Hematopoietic multipotent progenitor cell treated with erythropoietin and hydrocortisone succinate and interleukin-3 and kit ligand, for 15 days (in vitro differentiated cells): Measurements from ENCODE around the gene SETD1A.

Experiments used
- DNase-seq: peaks from one replicate; pipeline ENCODE4 v3.0.0-alpha.2; 2015; ENCODE audit warnings: low spot score

The SETD1A gene

GRCh38 chr16:30982548-30983288 is 25.2 kb downstream of the SETD1A start:
- no peak for DNase-seq

GRCh38 chr16:30983289-30983889 is 25.8 kb downstream of the SETD1A start:
- DNase-seq = no peak

DNA sequence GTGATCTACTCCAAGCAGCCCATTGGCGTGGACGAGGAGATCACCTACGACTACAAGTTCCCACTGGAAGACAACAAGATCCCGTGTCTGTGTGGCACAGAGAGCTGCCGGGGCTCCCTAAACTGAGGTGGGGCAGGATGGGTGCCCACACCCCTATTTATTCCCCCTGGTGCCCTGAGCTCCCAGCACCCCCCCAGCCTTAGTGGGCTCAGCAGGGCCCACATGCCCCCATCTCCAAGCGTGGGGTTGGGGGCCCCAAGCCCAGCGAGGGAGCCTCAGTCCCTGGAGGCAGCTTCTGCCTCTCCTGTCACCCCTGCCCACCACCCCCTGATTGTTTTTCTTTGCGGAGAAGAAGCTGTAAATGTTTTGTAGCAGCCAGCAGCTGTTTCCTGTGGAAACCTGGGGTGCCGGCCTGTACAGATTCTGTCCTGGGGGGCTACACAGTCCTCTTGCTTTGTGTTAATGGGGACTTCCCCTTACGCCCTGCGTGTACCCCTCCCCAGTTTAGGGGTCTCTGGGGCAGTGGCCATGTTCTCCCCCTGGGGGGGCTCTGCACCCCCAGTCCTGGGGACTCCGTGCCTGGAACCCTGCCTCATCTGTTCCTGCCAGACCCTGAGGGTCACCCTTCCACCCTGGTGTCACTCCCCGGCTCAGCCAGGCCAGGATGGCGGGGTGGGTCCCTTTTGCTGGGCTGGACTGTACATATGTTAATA is 26.5 kb downstream of the SETD1A start:
- DNase-seq = no peak

GRCh38 chr16:30984669-30985400 is 27.3 kb downstream of the SETD1A start, which contains the start of gene HSD3B7:
HSD3B7 (plus strand) TSS chr16:30985207; CDS start chr16:30985659, 452 bp downstream.
- peak; percentile 86 for DNase-seq

DNA sequence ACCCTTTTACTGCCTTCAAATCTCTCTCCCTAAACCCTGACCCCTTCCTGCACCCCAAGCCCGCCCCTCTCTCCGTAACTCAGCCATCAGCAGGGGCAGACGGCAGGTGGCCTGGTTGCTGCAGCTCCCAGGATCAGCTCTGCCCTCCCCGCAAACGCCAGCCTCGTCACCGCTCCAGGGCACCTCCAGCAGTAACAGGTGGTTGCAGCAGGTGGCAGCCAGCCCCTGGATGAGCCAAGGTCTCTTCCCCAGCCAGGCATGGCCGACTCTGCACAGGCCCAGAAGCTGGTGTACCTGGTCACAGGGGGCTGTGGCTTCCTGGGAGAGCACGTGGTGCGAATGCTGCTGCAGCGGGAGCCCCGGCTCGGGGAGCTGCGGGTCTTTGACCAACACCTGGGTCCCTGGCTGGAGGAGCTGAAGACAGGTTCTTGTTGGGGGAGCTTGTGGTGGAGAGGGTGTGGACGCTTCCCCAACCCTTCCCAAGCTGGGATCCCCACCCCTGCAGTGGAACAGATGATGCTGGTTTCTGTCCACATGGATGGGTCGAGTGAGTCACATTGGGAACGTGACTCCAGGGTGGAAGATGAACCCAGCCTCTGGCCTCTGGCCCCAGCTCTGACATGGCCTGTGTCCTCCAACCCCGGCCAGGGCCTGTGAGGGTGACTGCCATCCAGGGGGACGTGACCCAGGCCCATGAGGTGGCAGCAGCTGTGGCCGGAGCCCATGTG is 28.0 kb downstream of the SETD1A start:
- DNase-seq = no peak

- DNase-seq = no peak
These were observed 28.8 kb downstream of the SETD1A start for GRCh38 chr16:30986129-30986991.

- no peak for DNase-seq
These were observed 30.1 kb downstream of the SETD1A start for GRCh38 chr16:30987581-30988190.

GRCh38 chr16:30989469-30990047 is 32.0 kb downstream of the SETD1A start:
- no peak for DNase-seq

DNA sequence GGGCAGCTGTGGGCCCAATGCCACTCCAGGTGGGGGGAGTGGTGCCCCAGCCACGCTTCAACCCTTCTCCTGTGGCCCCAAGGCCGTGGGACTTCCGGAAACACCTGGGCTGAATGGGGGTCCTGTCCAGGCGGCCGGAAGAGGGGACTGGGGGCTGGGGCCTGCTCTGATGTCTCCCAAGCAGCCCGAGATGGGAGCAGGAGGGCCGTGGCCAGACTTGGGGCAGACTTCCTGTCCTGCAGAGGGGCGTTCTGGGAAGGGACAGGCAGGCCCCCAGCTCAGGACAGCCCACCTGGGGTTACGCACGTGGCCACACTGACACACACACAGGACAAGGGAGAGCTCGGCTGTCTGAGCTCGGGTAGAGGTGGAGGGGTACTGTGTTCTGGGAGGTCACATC is 32.6 kb downstream of the SETD1A start:
- DNase-seq = no peak

- no peak for DNase-seq
These were observed 33.5 kb downstream of the SETD1A start for GRCh38 chr16:30991052-30991451.

DNA sequence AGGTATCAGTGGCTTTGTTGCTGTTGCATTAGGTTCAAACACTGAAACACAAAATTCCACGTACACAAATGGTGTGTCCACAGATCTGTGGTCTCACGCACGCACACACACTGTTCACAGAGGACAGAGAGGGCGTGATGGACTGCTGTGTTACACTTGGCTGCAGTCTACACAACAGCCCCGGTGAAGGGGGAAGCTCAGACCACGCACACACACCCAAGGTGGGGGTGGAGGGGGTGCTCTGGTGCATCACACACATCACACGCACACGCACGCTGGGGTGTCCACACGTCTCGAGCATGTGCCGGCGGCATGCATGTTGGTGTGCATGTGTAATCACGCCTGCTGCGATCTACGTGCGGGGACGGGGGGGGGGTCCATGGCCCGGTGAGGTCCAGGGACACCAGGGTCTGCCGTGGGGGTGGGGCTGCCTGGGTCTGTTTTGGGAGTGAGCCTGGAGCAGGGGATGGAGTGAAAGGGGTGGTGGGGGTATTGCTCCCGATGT is 34.8 kb downstream of the SETD1A start:
- DNase-seq = no peak

DNA sequence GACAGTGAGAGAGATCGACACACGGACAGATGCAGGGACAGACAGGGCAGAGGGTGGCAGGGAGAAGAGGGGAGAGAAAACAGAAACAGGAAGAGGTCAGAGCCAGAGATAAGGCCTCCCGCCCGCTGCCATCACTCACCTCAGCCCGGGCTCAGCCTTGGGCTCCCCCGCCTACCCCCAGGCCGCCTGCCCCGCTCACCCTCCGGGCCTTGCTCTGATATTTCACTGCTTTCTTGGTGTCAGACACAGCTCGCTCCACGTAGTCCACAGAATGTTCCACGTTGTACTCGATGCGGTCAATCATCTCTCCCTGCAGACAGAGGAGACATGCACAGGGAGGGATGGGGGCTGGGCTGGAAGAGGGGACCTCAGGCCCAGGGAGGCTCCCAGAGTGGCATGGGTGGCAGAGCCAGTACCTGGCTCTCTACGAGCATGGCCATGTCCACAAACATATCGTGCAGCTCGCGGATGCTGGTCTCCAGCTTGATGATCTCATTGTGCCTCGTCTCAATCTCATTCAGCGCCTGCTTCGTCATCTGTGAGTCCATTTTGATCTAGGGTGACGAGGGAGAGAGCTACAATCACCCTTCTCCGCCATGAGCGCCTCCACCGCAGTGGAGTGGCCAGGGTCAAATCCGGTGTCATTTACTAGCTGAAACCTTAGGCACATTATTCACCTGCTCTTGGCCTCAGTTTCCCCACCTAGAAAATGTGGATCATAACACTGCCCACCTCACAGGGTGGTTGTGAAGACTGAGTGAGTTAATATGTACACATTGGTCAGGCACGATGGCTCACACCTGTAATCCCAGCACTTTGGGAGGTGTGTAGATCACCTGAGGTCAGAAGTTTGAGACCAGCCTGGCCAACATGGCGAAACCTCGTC is 35.6 kb downstream of the SETD1A start:
- no peak for DNase-seq

GRCh38 chr16:30995927-30996323 is 38.4 kb downstream of the SETD1A start:
- no peak for DNase-seq

DNA sequence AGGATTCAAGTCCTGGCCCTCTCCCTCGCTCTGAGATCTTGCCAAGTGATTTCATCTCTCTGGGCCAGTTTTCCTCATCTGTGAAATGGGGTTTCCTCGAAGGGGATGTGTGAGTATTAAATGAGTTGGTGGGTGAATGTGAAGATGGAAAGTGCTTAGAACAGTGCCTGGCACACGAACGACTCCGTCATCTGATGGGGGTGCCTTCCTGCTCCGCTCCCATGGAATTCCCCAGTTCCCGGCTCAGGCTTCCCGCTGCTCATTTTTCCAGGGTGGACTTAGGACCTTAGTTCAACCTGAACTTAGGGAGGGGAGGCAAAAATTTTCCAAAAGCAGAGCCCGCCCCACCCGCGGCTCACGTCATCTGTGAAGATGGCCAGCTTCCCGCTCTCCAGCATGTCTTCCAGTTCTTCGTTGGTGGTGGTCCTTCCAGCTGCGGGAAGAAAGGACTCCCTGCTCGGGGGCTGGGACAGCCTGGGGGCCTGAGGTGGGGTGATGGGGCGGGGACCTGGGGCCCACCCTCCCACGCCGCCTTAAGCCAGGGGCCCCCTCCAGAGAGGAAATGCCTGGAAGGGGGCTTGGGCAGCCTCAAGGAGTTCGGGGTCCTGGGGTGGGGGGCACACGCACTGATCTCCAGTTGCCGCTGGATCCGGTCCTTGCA is 38.9 kb downstream of the SETD1A start:
- no peak for DNase-seq

- DNase-seq = peak; percentile 80
These were observed 39.6 kb downstream of the SETD1A start for GRCh38 chr16:30996985-30997724.

DNA sequence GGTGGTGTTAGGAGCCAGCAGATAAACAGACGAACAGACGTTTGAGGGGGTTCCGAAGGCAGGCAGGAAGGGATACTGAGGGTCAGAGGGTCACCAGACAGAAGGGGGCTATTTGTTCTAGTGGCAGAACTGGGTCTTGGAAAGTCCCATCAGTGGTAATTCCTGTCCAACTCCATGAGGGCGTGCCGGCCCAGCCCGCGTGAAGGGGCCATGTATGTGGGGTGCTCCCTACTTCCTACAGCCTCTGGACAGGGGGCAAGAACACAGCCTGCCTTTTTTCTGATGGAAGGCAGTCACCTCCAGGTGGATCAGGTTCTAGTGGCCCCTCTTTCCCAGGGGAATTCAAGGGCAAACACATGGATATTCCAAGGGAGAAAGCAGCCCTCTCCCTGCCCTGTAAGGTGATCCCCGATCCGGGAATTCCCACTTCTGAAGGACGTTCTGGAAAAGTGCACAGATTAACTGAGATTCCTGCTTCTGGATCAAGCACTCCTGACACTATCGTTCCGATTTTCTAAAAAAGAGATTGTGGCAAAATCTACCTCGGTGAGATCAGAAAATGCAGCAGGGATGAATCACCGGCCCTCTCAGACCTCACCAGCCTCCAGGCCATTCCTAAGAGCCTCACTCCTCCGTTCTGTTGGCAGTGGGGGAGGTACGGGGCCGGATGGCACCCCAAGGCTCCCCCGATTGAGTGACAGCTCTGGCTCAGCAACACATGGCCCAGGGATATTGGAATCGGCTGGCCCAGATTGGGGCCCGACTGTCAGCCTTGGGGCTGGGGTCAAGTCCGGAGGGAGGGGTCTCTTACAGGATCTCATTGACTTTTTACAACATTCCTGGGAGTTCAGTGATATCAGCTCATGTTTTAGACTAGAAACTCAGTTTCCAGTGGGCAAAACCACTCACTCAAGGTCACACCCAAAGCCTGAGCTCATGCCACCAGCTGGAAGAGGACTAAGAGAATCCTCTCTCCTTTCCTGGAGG is 40.5 kb downstream of the SETD1A start:
- no peak for DNase-seq
